HG03460 (cell line): Measurements from ENCODE around the gene TNS2.
A peak's percentile ranks its signal among the peaks of the same experiment; 100 is the strongest.
"Not testable (repeated sequence)": the region's sequence is repeated elsewhere in the genome, so short reads cannot be mapped to it uniquely, and the experiment has no call there.

Experiments used
- ATAC-seq: cut with Tn5 transposase; IDR thresholded peaks from one replicate; pipeline ENCODE4 v1.9.1; 2021; ENCODE audit not compliant: unreplicated experiment

TNS2 gene, protein sequence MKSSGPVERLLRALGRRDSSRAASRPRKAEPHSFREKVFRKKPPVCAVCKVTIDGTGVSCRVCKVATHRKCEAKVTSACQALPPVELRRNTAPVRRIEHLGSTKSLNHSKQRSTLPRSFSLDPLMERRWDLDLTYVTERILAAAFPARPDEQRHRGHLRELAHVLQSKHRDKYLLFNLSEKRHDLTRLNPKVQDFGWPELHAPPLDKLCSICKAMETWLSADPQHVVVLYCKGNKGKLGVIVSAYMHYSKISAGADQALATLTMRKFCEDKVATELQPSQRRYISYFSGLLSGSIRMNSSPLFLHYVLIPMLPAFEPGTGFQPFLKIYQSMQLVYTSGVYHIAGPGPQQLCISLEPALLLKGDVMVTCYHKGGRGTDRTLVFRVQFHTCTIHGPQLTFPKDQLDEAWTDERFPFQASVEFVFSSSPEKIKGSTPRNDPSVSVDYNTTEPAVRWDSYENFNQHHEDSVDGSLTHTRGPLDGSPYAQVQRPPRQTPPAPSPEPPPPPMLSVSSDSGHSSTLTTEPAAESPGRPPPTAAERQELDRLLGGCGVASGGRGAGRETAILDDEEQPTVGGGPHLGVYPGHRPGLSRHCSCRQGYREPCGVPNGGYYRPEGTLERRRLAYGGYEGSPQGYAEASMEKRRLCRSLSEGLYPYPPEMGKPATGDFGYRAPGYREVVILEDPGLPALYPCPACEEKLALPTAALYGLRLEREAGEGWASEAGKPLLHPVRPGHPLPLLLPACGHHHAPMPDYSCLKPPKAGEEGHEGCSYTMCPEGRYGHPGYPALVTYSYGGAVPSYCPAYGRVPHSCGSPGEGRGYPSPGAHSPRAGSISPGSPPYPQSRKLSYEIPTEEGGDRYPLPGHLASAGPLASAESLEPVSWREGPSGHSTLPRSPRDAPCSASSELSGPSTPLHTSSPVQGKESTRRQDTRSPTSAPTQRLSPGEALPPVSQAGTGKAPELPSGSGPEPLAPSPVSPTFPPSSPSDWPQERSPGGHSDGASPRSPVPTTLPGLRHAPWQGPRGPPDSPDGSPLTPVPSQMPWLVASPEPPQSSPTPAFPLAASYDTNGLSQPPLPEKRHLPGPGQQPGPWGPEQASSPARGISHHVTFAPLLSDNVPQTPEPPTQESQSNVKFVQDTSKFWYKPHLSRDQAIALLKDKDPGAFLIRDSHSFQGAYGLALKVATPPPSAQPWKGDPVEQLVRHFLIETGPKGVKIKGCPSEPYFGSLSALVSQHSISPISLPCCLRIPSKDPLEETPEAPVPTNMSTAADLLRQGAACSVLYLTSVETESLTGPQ (N-terminal part only)

GRCh38 chr12:53049571-53050318 lies at the start of gene TNS2:
TNS2 (plus strand) TSS chr12:53050065; CDS start chr12:53050186, 121 bp downstream.
- no peak for ATAC-seq

GRCh38 chr12:53004178-53004577 lies 45.7 kb upstream of the TNS2 start:
- no peak for ATAC-seq

DNA sequence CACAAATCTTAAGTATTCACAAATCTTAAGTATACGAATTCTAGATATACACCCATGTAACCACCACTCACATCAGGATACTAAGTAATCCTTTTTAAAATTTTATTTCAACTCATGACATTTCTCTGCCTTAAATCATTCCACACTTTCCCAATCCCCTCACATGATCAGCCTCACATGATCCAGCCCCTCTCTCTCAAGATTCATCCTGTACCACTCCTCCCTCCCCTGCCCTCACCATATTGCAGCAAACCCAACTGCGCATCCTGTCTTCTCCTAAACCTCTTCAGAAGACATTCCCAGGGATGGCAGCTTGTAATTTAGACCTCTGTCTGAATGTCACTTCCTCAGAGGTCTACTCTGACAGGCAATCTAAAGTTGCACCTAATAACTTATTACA lies 45.3 kb upstream of the TNS2 start:
- ATAC-seq: no peak

- no peak for ATAC-seq
Observed at GRCh38 chr12:53005215-53005985, 44.5 kb upstream of the TNS2 start.

- peak; percentile 96 for ATAC-seq
Observed at GRCh38 chr12:53005986-53006809, 43.7 kb upstream of the TNS2 start, which contains the start of gene EIF4B. EIF4B (plus strand) TSS chr12:53006456; CDS start chr12:53006484, 28 bp downstream.

DNA sequence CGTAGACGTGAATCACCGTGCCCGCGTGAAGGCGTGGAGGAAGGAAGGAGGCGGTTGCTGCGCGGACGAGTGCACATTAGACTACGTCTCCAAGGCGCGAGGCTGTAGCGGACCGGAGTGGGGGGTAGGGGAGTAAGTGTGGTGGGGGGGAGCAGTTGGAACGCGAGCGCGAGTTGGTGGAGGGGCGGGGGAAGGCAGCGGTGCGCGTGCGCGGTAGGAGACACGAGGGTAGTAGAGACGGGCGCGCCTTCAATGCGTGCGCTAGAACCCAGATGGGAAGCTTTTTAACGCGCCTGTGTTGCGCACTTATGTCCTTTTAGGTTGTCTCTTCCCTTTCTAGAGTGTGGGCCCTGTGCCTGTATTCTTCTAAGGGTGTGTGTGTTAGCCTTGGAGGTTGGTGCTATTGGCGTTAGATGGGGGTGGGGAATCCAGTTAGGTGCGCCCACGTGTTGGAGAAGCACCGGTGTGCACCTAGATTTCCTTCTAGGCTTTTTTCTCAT lies 43.0 kb upstream of the TNS2 start:
- ATAC-seq: no peak

DNA sequence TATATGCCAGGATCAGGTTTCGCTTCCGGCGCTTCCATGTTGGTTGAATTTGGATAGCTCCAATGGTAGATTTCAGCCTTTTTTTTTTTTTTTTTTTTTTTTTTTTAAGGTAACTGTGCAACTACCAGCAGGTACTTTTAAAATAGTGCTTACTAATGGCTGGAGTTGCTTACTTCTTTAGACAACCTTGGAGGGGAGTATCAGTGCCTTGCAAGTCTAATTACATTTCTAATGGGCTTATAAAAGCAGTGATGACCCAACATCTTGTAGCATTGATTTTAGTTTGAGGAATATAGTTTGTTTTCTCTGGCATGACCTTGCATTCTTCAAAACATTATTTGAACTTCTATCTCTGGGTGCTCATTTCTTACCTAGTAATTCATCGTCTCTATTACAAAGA lies 42.5 kb upstream of the TNS2 start:
- ATAC-seq: no peak

DNA sequence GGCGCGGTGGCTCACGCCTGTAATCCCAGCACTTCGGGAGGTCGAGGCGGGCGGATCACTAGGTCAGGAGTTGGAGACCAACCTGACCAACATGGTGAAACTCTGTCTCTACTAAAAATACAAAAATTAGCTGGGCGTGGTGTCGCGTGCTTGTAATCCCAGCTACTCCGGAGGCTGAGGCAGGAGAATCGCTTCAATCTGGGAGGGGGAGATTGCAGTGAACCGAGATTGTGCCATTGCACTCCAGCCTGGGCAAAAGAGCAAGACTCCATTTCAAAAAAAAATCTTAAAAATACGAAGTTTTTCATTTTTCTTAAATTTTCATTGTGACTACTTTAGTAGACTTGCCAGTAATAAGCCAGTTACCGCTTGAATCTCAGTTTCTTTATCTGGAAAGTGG lies 41.1 kb upstream of the TNS2 start:
- ATAC-seq: not testable (repeated sequence)

DNA sequence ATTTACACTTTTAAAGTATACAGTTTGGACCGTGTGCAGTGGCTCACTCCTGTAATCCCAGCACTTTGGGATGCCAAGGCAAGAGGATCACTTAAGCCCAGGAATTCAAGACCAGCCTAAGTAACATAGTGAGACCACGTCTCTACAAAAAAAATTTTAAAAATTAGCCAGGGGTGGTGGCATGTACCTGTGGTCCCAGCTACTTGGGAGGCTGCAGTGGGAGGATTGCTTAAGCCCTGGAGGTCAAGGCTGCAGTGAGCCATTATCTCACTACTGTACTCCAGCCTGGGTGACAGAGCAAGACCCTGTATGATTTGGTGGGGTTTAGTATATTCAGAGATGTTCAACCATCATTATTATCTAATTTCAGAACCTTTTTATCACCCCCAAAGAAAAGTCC lies 38.9 kb upstream of the TNS2 start:
- ATAC-seq: no peak

GRCh38 chr12:53011889-53012288 lies 38.0 kb upstream of the TNS2 start:
- no peak for ATAC-seq

DNA sequence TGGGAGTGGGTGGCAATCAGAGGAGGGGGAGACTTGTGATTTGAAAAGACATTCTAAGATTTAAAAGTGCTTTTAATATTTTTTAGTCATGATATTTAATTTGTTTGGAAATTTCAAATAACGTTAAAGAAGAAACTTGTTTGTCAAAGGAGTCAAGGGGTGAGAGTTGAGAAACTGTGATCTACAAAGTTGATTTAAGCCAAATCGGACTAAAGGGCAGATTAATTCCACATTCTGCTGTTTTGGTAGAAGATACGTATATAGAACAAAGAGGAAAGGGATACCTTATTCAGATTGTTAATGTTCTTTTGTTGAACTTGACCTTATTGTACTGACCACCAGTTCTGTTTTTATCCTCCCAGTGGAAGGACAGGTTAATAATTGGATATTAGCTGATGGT lies 36.9 kb upstream of the TNS2 start:
- no peak for ATAC-seq

GRCh38 chr12:53014709-53015108 lies 35.2 kb upstream of the TNS2 start:
- no peak for ATAC-seq

DNA sequence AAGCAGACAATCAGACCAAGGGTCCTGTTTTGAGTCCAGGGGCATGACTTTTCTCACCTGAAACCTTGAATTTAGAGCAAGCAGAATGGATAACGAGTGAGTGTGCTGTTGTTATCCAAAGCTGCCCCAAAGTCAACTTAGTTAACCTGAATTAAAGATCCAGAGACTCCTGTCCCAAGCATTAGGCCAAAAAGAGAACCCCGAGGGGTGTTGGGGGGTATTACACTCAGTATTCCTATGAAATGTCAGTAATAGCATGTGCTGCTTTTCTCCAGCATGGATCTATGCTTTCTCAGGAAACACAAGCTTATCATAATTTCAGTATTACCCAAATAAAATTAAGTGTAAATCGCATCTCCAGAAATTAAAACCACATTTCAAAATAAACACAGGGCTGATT lies 24.6 kb upstream of the TNS2 start:
- no peak for ATAC-seq

DNA sequence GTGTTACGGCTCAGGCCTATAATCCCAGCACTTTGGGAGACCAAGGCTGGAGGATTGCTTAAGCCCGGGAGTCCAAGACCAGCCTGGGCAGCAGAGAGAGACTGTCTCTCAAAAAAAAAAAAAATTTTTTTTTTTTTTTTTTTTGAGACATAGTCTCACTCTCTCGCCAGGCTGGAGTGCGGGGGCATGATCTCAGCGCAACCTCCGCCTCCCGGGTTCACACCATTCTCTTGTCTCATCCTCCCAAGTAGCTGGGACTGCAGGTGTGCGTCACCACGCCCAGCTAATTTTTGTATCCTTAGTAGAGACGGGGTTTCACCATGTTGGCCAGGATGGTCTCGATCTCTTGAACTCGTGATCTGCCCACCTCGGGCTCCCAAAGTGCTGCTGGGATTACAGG lies 22.9 kb upstream of the TNS2 start:
- ATAC-seq: not testable (repeated sequence)

GRCh38 chr12:53031616-53032015 lies 18.2 kb upstream of the TNS2 start:
- no peak for ATAC-seq

- ATAC-seq: not testable (repeated sequence)
Observed at GRCh38 chr12:53033832-53034231, 16.0 kb upstream of the TNS2 start.

- ATAC-seq: no peak
Observed at GRCh38 chr12:53034459-53034858, 15.4 kb upstream of the TNS2 start.

- no peak for ATAC-seq
Observed at GRCh38 chr12:53036802-53037201, 13.1 kb upstream of the TNS2 start.

DNA sequence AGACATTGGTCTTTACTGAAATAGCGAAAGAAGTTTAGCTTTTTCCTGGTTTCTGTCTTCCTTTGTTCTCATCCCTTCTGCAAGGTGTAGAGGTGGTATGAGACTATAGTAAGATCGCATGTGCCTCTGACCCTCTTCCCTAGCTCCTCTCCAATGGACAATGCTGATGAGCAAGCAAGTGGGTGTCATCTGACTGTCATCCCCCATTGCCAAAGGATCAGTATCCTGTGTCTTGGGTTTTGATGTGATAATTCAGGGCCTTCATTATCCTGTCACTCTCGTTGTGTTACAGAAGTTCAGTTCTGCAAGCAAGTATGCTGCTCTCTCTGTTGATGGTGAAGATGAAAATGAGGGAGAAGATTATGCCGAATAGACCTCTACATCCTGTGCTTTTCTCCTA lies 10.0 kb upstream of the TNS2 start:
- ATAC-seq: no peak
